Measurements from ENCODE around the gene LHX6. TPM values are rescaled to one million over a fixed set of nuclear protein-coding genes. Genes with fewer than 3 reads are reported as not detected.

Gene LHX6
- total and polyA plus RNA-seq, 2 of the 13 experiments (the other 11 are each of a cell fraction or from before 2014, with no cell fraction given) = 1.1 to 1.3 TPM

DNA sequence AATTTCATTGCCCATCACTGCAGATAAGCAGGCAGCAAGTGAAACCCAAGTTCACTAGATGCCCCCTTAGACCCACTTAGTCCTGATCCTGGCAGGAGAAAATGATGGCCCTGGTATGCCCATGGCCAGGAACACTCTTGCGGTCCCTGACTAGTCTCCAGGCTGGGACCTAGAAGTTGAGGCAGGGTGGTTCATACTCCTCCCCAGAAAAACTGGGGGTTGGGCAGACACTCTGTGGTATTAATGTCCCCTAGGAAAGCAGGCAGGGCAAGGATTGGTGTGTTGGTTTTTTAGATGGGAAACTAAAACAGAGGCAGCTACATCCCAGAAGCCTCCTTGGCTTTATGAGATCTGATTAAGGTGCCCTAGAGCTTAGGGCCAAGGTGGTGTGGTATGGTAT, 13.1 kb downstream of the LHX6 start:
- Histone ChIP-seq H4K20me1 (ENCODE audit: insufficient read depth, low read length) (no peaks in the 10 kb centered on the region), H3K79me2 (ENCODE audit: insufficient read depth, low read length) (no peaks in the 10 kb centered on the region), H3K9ac (ENCODE audit: insufficient read depth, low read depth, low read length) (no peak overlapping the region), H3K4me2 (ENCODE audit: low read depth, low read length) (no peak overlapping the region), H3K9me3 (ENCODE audit: low read length) (no peaks in the 10 kb centered on the region), H3K36me3 (replicated peaks in 1 of 2; ENCODE audit: control insufficient read depth in 1 of 2, insufficient read depth in 2 of 2, low read length in 2 of 2) (no peaks in the 10 kb centered on the region), H2AFZ (ENCODE audit: low read length) (no peak overlapping the region), H3K4me1 (ENCODE audit: insufficient read depth, low read length) (peaks cover 63% of the 10 kb centered on the region), H3K4me3 (replicated peaks in 1 of 3; ENCODE audit: insufficient read depth in 1 of 3, low read depth in 2 of 3, low read length in 3 of 3) (no peak overlapping the region), H3K27ac (ENCODE audit: extremely low read length, insufficient read depth, low read length) (no peak overlapping the region), H3K27me3 (ENCODE audit: control insufficient read depth in 1 of 2, insufficient read depth in 2 of 2, low read length in 2 of 2) (peaks cover 5 to 52% of the 10 kb centered on the region in 2 experiments; a peak in 4 of 5 replicates)
- DNase-seq (ENCODE audit: low spot score) (no peak), FAIRE-seq (no peak), ATAC-seq (no peak)
- in situ Hi-C loops (cut with HindIII; ENCODE audit: extremely low pct_ligation_motif_present, low pct_unique_long_range_greater_than_20kb) = no loop called here
- POLR2A ChIA-PET = no interaction called here
- no CpG with 5 or more reads among the region's 1 CpG for WGBS (ENCODE audit: low lambda C conversion rate)
- TF ChIP-seq, protein P1, sequence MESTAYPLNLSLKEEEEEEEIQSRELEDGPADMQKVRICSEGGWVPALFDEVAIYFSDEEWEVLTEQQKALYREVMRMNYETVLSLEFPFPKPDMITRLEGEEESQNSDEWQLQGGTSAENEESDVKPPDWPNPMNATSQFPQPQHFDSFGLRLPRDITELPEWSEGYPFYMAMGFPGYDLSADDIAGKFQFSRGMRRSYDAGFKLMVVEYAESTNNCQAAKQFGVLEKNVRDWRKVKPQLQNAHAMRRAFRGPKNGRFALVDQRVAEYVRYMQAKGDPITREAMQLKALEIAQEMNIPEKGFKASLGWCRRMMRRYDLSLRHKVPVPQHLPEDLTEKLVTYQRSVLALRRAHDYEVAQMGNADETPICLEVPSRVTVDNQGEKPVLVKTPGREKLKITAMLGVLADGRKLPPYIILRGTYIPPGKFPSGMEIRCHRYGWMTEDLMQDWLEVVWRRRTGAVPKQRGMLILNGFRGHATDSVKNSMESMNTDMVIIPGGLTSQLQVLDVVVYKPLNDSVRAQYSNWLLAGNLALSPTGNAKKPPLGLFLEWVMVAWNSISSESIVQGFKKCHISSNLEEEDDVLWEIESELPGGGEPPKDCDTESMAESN (CRISPR knock-in tag; conservative IDR thresholded peaks at IDR 0.05) = no peak
- TF ChIP-seq, protein P2, sequence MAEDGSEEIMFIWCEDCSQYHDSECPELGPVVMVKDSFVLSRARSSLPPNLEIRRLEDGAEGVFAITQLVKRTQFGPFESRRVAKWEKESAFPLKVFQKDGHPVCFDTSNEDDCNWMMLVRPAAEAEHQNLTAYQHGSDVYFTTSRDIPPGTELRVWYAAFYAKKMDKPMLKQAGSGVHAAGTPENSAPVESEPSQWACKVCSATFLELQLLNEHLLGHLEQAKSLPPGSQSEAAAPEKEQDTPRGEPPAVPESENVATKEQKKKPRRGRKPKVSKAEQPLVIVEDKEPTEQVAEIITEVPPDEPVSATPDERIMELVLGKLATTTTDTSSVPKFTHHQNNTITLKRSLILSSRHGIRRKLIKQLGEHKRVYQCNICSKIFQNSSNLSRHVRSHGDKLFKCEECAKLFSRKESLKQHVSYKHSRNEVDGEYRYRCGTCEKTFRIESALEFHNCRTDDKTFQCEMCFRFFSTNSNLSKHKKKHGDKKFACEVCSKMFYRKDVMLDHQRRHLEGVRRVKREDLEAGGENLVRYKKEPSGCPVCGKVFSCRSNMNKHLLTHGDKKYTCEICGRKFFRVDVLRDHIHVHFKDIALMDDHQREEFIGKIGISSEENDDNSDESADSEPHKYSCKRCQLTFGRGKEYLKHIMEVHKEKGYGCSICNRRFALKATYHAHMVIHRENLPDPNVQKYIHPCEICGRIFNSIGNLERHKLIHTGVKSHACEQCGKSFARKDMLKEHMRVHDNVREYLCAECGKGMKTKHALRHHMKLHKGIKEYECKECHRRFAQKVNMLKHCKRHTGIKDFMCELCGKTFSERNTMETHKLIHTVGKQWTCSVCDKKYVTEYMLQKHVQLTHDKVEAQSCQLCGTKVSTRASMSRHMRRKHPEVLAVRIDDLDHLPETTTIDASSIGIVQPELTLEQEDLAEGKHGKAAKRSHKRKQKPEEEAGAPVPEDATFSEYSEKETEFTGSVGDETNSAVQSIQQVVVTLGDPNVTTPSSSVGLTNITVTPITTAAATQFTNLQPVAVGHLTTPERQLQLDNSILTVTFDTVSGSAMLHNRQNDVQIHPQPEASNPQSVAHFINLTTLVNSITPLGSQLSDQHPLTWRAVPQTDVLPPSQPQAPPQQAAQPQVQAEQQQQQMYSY (CRISPR knock-in tag; IDR thresholded peaks at IDR 0.05) = no peak
- TF ChIP-seq EP300 (IDR thresholded peaks at IDR 0.05; ENCODE audit: low read depth in 2 of 2, low read length in 2 of 2) (no peak), EP300 (CRISPR knock-in tag; IDR thresholded peaks at IDR 0.05; ENCODE audit: borderline replicate concordance) (no peak), NR2F6 (IDR thresholded peaks at IDR 0.05) (no peak), NR2F6 (CRISPR knock-in tag; IDR thresholded peaks at IDR 0.05) (no peak), ZNF644 (CRISPR knock-in tag; IDR thresholded peaks at IDR 0.05; ENCODE audit: low read depth) (no peak), AHR (CRISPR knock-in tag; IDR thresholded peaks at IDR 0.05) (no peak)
- TF ChIP-seq, protein P3, sequence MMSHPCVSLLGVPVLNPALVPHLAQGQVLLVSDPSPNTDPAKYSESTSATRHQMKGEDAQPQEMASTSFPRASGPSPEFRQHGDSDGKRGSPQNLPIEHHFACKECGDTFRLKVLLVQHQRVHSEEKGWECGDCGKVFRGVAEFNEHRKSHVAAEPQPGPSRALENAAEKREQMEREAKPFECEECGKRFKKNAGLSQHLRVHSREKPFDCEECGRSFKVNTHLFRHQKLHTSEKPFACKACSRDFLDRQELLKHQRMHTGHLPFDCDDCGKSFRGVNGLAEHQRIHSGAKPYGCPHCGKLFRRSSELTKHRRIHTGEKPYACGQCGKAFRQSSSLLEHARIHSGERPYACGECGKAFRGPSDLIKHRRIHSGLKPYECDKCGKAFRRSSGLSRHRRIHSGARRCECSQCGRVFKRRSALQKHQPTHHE (CRISPR knock-in tag; IDR thresholded peaks at IDR 0.05; ENCODE audit: borderline replicate concordance) = no peak
- TF ChIP-seq, protein P4, sequence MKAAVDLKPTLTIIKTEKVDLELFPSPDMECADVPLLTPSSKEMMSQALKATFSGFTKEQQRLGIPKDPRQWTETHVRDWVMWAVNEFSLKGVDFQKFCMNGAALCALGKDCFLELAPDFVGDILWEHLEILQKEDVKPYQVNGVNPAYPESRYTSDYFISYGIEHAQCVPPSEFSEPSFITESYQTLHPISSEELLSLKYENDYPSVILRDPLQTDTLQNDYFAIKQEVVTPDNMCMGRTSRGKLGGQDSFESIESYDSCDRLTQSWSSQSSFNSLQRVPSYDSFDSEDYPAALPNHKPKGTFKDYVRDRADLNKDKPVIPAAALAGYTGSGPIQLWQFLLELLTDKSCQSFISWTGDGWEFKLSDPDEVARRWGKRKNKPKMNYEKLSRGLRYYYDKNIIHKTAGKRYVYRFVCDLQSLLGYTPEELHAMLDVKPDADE (CRISPR knock-in tag; IDR thresholded peaks at IDR 0.05) = no peak
- TF ChIP-seq, protein P5, sequence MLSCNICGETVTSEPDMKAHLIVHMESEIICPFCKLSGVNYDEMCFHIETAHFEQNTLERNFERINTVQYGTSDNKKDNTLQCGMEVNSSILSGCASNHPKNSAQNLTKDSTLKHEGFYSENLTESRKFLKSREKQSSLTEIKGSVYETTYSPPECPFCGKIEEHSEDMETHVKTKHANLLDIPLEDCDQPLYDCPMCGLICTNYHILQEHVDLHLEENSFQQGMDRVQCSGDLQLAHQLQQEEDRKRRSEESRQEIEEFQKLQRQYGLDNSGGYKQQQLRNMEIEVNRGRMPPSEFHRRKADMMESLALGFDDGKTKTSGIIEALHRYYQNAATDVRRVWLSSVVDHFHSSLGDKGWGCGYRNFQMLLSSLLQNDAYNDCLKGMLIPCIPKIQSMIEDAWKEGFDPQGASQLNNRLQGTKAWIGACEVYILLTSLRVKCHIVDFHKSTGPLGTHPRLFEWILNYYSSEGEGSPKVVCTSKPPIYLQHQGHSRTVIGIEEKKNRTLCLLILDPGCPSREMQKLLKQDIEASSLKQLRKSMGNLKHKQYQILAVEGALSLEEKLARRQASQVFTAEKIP (CRISPR knock-in tag; IDR thresholded peaks at IDR 0.05; ENCODE audit: borderline replicate concordance) = no peak
- CTCF ChIA-PET (ENCODE audit: low intra/inter-chr PET ratio, low total read pairs) = no interaction called here
- intact Hi-C loops (cut with micrococcal nuclease; ENCODE audit: unreplicated experiment) = no loop called here
- BruUV-seq (replicated peaks) = no TSS peak

Measured in HepG2 (cell line).